Measurements from ENCODE around the gene SLC50A1.
"Not testable (repeated sequence)": the region's sequence is repeated elsewhere in the genome, so short reads cannot be mapped to it uniquely, and the experiment has no call there.

Gene SLC50A1

DNA sequence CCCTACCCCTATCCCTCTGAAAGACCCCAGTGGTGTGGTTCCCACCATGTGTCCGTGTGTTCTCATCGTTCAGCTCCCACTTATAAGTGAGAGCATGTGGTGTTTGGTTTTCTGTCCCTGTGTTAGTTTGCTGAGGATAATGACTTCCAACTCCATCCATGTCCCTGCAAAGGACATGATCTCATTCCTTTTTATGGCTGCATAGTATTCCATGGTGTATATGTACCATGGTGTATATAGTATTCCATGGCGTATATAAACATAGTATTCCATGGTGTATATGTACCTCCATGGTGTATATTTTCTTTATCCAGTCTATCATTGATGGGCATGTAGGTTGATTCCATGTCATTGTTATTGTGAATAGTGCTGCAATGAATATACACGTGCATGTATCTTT lies 28.1 kb downstream of the SLC50A1 start:
- not testable (repeated sequence) for H3K27me3 ChIP-seq (ENCODE audit: control insufficient read depth in 1 of 2, insufficient read depth in 2 of 2, low read length in 2 of 2); H3K4me3 ChIP-seq (ENCODE audit: low read length in 2 of 2)

DNA sequence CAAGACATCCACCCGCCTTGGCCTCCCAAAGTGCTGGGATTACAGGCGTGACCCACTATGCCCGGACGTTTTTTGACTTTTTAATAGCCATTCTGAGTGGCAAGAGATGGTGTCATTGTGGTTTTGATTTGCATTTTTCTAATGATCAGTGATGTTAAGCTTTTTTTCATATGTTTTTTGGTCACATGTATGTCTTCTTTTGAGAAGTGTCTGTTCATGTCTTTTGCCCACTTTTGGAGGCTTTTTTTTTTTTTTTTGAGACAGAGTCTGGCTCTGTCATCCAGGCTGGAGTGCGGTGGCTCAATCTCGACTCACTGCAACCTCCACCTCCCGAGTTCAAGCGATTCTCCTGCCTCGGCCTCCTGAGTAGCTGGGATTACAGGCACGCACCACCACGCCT lies 29.0 kb downstream of the SLC50A1 start:
- not testable (repeated sequence) for H3K9me3 ChIP-seq (ENCODE audit: control insufficient read depth in 2 of 2, low read length in 2 of 2); H3K27me3 ChIP-seq (ENCODE audit: control insufficient read depth in 1 of 2, insufficient read depth in 2 of 2, low read length in 2 of 2); H3K4me3 ChIP-seq (ENCODE audit: low read length in 2 of 2); H3K27ac ChIP-seq (ENCODE audit: low read length); H3K9ac ChIP-seq (ENCODE audit: low read length in 2 of 2)
- Histone ChIP-seq H3K36me3 (ENCODE audit: control insufficient read depth in 2 of 2, insufficient read depth in 2 of 2, low read length in 2 of 2) (peaks cover 10 to 11% of the 10 kb centered on the region in 2 donors), H3K4me1 (ENCODE audit: control insufficient read depth, insufficient read depth, low read length) (peaks cover 13% of the 10 kb centered on the region)

More for the DNA sequence above, 28.1 kb downstream of the SLC50A1 start:
- H3K27ac ChIP-seq (ENCODE audit: low read length); H3K9ac ChIP-seq (ENCODE audit: low read length in 2 of 2); H3K36me3 ChIP-seq (ENCODE audit: control insufficient read depth in 2 of 2, insufficient read depth in 2 of 2, low read length in 2 of 2); H3K9me3 ChIP-seq (ENCODE audit: control insufficient read depth in 2 of 2, low read length in 2 of 2): not testable (repeated sequence)
- H3K4me1 ChIP-seq (ENCODE audit: control insufficient read depth, insufficient read depth, low read length), result peaks cover 13% of the 10 kb centered on the region

DNA sequence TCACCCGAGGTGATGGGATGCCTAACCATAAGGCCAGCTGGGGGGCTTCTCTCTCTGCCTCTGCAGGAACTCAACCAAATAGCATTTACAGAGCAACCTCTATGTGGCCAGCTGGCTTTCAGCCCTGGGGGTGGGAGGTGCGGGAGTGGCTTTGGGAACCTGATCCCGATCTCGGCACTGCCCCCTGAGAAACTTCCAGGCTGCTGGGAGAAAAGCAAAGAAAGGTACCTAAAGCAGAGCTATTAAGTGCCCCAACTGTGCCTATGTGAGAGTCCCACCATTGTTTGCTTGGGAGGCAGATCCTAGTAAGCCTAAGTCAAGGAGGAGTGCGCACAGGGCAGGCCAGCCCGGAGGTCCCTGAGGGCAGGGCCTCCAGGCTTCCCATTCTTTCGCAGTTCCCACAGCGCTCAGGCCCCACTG lies 30.4 kb downstream of the SLC50A1 start:
- peaks cover 17% of the 10 kb centered on the region in 2 donors for H3K36me3 ChIP-seq (ENCODE audit: control insufficient read depth in 2 of 2, insufficient read depth in 2 of 2, low read length in 2 of 2)
- no peak overlapping the region for H3K4me3 ChIP-seq (ENCODE audit: low read length in 2 of 2)
- peak overlapping the region; percentile 31 for H3K27ac ChIP-seq (ENCODE audit: low read length)
- H3K27me3 ChIP-seq (ENCODE audit: control insufficient read depth in 1 of 2, insufficient read depth in 2 of 2, low read length in 2 of 2), result no peaks in the 10 kb centered on the region
- peaks cover 13% of the 10 kb centered on the region for H3K4me1 ChIP-seq (ENCODE audit: control insufficient read depth, insufficient read depth, low read length)
- H3K9ac ChIP-seq (ENCODE audit: low read length in 2 of 2), result no peak overlapping the region
- no peaks in the 10 kb centered on the region for H3K9me3 ChIP-seq (ENCODE audit: control insufficient read depth in 2 of 2, low read length in 2 of 2)

DNA sequence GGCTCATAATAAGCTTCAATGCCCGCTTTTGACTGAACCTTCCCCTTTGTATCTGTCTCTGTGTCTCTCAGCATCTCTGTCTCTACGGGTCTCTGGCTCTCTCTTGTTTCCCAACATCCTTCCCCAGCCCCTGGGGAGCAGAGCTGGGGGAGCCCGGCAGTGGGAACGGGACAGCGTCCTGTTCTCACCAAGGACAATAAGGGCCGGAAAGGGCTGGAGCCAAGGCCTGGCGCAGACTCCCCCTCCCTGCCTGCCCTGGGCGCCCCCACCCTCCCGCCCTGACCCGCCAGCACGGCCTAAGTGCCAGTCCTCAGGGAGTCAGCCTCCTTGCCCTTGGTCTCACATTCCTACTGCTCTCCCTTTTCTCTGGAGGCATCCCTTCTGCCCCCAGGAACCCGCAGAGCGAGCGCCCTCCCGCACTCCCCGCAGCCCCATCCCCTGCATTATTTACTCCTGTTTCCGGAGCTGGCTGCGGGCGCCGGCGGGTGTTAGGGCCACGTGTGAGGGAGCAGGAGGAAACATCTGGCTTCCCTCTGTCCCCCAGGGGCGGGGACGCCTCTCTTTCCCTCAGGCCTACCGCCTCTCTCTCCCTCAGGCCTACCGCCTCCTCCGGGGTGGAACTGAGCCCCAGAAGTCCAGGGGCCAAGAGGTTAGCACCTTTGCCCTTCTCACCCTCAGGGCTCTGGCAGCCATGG lies 31.0 kb downstream of the SLC50A1 start:
- no peaks in the 10 kb centered on the region for H3K9me3 ChIP-seq (ENCODE audit: control insufficient read depth in 2 of 2, low read length in 2 of 2)
- H3K36me3 ChIP-seq (ENCODE audit: control insufficient read depth in 2 of 2, insufficient read depth in 2 of 2, low read length in 2 of 2), result peaks cover 17% of the 10 kb centered on the region in 2 donors
- no peaks in the 10 kb centered on the region for H3K27me3 ChIP-seq (ENCODE audit: control insufficient read depth in 1 of 2, insufficient read depth in 2 of 2, low read length in 2 of 2)
- peak overlapping the region in 1 of 2 donors; percentile 15 for H3K4me3 ChIP-seq (ENCODE audit: low read length in 2 of 2)
- peak overlapping the region; percentile 31 for H3K27ac ChIP-seq (ENCODE audit: low read length)
- H3K4me1 ChIP-seq (ENCODE audit: control insufficient read depth, insufficient read depth, low read length), result peaks cover 13% of the 10 kb centered on the region
- H3K9ac ChIP-seq (ENCODE audit: low read length in 2 of 2), result no peak overlapping the region

DNA sequence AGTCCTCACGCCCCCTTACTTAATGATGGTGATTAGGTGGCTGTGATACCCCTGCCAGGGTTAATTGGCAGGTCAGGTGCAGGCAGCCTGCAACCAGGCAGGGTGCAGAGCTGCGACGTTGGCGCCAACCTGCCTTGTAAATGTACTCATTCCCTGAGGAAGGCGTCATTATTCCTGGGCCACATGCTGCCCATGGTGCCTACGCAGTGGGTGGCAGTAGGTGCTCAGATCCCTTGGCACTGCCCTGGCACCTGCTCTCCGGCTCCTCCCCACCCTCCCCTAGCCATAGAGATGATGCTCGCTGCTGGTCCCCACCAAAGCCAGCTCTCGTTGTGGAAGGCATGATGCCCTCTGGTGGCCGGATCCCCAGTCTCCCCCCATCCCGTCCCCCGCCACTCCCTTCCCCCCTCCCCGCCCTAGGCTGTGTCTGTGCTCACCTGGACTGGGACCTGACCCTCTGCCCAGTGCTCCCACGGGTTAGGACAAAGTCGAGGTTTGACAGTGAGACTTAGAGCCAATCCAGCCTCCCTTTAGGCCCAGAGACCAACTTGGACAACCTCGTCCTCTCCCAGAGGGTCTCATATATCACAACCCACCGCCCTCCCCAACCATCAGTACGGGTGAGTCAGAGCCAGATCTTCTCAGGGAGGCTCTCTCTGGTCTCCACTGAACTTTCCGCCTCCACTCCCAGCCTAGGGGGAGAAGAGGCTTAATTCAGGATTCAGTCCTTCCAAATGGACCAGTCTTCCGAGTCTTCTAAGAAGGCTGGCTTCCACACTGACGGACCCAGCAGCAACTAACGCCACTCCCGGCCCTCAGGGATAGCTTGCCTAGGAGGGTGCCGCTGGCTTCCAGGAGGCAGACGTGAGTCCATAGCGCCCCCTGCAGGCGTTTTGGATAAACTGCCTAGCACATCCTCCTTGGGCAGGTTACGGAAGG lies 31.8 kb downstream of the SLC50A1 start:
- H3K4me1 ChIP-seq (ENCODE audit: control insufficient read depth, insufficient read depth, low read length), result peaks cover 19% of the 10 kb centered on the region
- peak overlapping the region; percentile 41 to 66 for H3K4me3 ChIP-seq (ENCODE audit: low read length in 2 of 2)
- no peaks in the 10 kb centered on the region for H3K9me3 ChIP-seq (ENCODE audit: control insufficient read depth in 2 of 2, low read length in 2 of 2)
- peak overlapping the region; percentile 41 to 42 for H3K9ac ChIP-seq (ENCODE audit: low read length in 2 of 2)
- H3K27ac ChIP-seq (ENCODE audit: low read length), result peak overlapping the region; percentile 11
- no peaks in the 10 kb centered on the region for H3K27me3 ChIP-seq (ENCODE audit: control insufficient read depth in 1 of 2, insufficient read depth in 2 of 2, low read length in 2 of 2)
- peaks cover 17% of the 10 kb centered on the region in 2 donors for H3K36me3 ChIP-seq (ENCODE audit: control insufficient read depth in 2 of 2, insufficient read depth in 2 of 2, low read length in 2 of 2)

DNA sequence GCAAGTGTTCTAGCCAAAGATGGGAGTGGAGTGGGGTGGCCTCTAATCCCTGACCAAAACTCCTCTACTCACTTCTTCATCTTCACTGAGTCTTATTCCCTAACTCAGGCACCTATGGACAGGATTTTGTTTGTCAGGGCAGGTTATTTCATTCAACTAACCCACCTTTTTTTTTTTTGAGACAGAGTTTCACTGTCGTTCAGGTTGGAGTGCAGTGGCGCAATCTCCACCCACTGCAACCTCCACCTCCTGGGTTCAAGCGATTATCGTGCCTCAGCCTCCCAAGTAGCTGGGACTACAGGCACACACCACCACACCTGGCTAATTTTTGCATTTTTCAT lies 32.4 kb downstream of the SLC50A1 start:
- Histone ChIP-seq H3K9ac (ENCODE audit: low read length in 2 of 2) (peak overlapping the region in 1 of 2 donors; percentile 41), H3K4me3 (ENCODE audit: low read length in 2 of 2) (peak overlapping the region in 1 of 2 donors; percentile 41), H3K36me3 (ENCODE audit: control insufficient read depth in 2 of 2, insufficient read depth in 2 of 2, low read length in 2 of 2) (peaks cover 17% of the 10 kb centered on the region in 2 donors), H3K4me1 (ENCODE audit: control insufficient read depth, insufficient read depth, low read length) (peaks cover 23% of the 10 kb centered on the region)
- H3K27me3 ChIP-seq (ENCODE audit: control insufficient read depth in 1 of 2, insufficient read depth in 2 of 2, low read length in 2 of 2); H3K9me3 ChIP-seq (ENCODE audit: control insufficient read depth in 2 of 2, low read length in 2 of 2); H3K27ac ChIP-seq (ENCODE audit: low read length): not testable (repeated sequence)

DNA sequence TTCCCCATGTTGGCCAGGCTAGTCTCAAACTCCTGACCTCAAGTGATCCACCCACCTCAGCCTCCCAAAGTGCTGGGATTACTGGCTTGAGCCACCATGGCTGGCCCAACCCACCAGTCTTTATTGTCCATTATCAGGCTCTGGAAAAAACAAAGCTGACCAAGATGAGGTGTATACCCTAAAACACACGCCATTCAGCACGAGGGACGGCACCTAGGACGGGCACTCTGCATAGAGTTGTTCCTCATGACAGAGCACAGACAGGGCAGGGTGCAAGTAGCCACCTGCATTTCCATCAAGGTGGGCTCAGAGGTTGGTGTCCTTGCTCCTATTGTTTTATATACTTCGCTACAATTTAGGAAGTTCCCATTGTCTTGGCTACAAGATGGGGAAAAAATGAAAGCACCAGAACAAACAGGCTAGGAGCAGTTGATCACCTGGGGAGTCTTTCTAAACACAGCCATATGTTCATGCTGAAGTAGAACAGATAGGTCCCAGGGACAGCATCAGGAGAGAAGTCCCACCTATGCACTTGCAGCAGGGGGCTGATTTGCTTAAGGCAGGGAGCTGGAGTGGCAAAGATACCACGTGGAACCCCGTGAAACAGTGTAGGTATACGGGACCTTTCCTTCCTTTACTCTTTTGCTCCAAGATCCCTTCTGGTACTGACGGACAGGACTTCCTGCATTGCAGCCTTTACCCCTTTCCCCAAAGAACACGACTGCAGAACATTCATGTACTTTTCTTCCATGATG lies 33.0 kb downstream of the SLC50A1 start:
- H3K4me1 ChIP-seq (ENCODE audit: control insufficient read depth, insufficient read depth, low read length), result peaks cover 28% of the 10 kb centered on the region
- H3K27me3 ChIP-seq (ENCODE audit: control insufficient read depth in 1 of 2, insufficient read depth in 2 of 2, low read length in 2 of 2), result peaks cover 0 to 3% of the 10 kb centered on the region in 2 donors
- H3K9me3 ChIP-seq (ENCODE audit: control insufficient read depth in 2 of 2, low read length in 2 of 2), result no peaks in the 10 kb centered on the region

DNA sequence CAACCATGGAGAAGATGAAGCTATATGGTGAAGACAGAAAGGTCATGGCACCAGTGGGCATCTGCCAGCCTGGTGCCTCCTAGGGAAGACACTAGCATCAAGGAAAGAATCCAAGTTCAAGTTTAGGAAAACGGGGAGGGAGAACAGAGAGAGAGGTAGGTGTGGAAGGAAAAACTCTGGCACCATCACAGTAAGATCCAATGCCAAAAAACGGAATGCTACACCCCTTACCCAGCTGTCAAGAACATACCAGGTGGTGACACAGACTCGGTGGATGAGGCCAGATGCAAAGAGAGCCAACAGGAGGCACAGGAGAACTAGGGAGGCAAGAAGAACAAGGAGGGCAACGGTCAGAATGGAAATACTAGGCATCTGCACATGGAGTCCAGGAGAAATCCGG lies 33.9 kb downstream of the SLC50A1 start:
- Histone ChIP-seq H3K27me3 (ENCODE audit: control insufficient read depth in 1 of 2, insufficient read depth in 2 of 2, low read length in 2 of 2) (peaks cover 3 to 12% of the 10 kb centered on the region in 2 donors), H3K36me3 (ENCODE audit: control insufficient read depth in 2 of 2, insufficient read depth in 2 of 2, low read length in 2 of 2) (peaks cover 17% of the 10 kb centered on the region in 2 donors), H3K27ac (ENCODE audit: low read length) (no peak overlapping the region), H3K4me1 (ENCODE audit: control insufficient read depth, insufficient read depth, low read length) (peaks cover 33% of the 10 kb centered on the region), H3K9ac (ENCODE audit: low read length in 2 of 2) (no peak overlapping the region), H3K9me3 (ENCODE audit: control insufficient read depth in 2 of 2, low read length in 2 of 2) (no peaks in the 10 kb centered on the region), H3K4me3 (ENCODE audit: low read length in 2 of 2) (no peak overlapping the region)

More for the DNA sequence above, 33.0 kb downstream of the SLC50A1 start:
- Histone ChIP-seq H3K9ac (ENCODE audit: low read length in 2 of 2) (no peak overlapping the region), H3K27ac (ENCODE audit: low read length) (no peak overlapping the region), H3K4me3 (ENCODE audit: low read length in 2 of 2) (no peak overlapping the region), H3K36me3 (ENCODE audit: control insufficient read depth in 2 of 2, insufficient read depth in 2 of 2, low read length in 2 of 2) (peaks cover 17% of the 10 kb centered on the region in 2 donors)

DNA sequence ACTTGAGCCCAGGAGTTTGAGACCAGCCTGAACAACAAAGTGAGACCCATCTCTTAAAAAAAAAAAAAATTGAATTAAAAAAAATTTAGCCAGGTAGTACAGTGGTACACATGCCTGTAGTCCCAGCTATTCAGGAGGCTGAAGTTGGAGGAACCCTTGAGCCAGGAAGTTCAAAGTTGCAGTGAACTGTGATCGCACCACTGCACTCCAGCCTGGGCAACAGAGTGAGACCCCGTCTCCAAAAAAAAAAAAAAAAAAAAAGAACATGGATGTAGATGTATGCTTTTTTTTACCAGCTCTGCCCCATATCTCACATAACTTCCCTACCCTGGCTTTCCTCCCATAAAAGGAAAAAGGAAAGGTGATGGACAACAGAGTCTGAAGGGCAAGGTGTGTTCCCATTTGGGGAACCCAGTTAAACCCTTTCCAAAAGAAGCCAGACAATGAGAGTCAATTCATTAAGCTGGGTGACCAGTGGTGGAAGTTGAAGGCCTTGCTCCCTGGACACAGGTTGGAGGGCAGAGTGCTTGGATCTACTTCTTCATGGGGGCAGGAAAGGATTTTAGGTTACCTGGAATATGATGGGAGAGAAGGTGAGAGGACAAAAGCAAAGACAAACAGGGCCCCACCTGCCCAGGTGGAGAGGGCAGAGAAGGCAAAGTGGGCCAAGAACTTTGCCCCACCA lies 34.6 kb downstream of the SLC50A1 start:
- peaks cover 33% of the 10 kb centered on the region for H3K4me1 ChIP-seq (ENCODE audit: control insufficient read depth, insufficient read depth, low read length)
- no peaks in the 10 kb centered on the region for H3K9me3 ChIP-seq (ENCODE audit: control insufficient read depth in 2 of 2, low read length in 2 of 2)
- no peak overlapping the region for H3K27ac ChIP-seq (ENCODE audit: low read length)
- peaks cover 17% of the 10 kb centered on the region in 2 donors for H3K36me3 ChIP-seq (ENCODE audit: control insufficient read depth in 2 of 2, insufficient read depth in 2 of 2, low read length in 2 of 2)
- no peak overlapping the region for H3K9ac ChIP-seq (ENCODE audit: low read length in 2 of 2)
- no peak overlapping the region for H3K4me3 ChIP-seq (ENCODE audit: low read length in 2 of 2)
- H3K27me3 ChIP-seq (ENCODE audit: control insufficient read depth in 1 of 2, insufficient read depth in 2 of 2, low read length in 2 of 2), result peaks cover 9 to 17% of the 10 kb centered on the region in 2 donors

DNA sequence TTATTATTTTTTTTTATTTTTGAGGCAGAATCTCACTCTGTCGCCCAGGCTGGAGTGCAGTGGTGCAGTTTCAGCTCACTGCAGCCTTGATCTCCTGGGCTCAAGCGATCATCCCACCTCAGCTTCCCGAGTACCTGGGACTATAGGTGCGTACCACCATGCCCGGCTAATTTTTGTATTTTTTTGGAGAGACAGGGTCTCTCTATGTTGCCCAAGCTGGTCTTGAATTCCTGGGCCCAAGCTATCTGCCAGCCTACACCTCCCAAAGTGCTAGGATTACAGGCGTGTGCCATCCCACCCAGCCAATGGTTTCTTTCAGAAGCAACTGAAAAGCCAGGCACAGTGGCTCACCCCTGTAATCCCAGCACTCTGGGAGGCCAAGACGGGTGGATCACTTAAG lies 35.2 kb downstream of the SLC50A1 start:
- H3K27ac ChIP-seq (ENCODE audit: low read length), result no peak overlapping the region
- H3K9me3 ChIP-seq (ENCODE audit: control insufficient read depth in 2 of 2, low read length in 2 of 2), result no peaks in the 10 kb centered on the region
- H3K4me3 ChIP-seq (ENCODE audit: low read length in 2 of 2), result no peak overlapping the region
- no peak overlapping the region for H3K9ac ChIP-seq (ENCODE audit: low read length in 2 of 2)
- peaks cover 33% of the 10 kb centered on the region for H3K4me1 ChIP-seq (ENCODE audit: control insufficient read depth, insufficient read depth, low read length)
- H3K36me3 ChIP-seq (ENCODE audit: control insufficient read depth in 2 of 2, insufficient read depth in 2 of 2, low read length in 2 of 2), result peaks cover 17% of the 10 kb centered on the region in 2 donors
- H3K27me3 ChIP-seq (ENCODE audit: control insufficient read depth in 1 of 2, insufficient read depth in 2 of 2, low read length in 2 of 2), result peaks cover 11 to 22% of the 10 kb centered on the region in 2 donors
